Stomach (tissue), 9 donors: Measurements from ENCODE around the gene RNF149. TPM values are rescaled to one million over a fixed set of nuclear protein-coding genes. Genes with fewer than 3 reads are reported as not detected.

Experiments used
- DNase-seq, 2 donors: peaks; one replicate each; pipeline versions ENCODE4 v3.0.0 to v3.0.0-alpha.2; 2013 to 2019
- H3K27ac ChIP-seq, 5 donors: fragments of 200-600 bp in 4 of 5; sonication (generic) in 4 of 5; one replicate each; pipeline ENCODE4 v1.5.1; 2013 to 2019; ENCODE audit warnings: mild to moderate bottlenecking in 1 of 5, moderate library complexity in 1 of 5
- H3K27me3 ChIP-seq, 3 donors: fragments of 200-600 bp; sonication (generic); one replicate each; pipeline ENCODE4 v1.5.1; 2017 to 2019; ENCODE audit warnings: mixed run types in 1 of 3
- H3K36me3 ChIP-seq, 4 donors: fragments of 200-600 bp; sonication (generic); 1 replicate in 3 of 4; 2 replicates in 1 of 4; pipeline ENCODE4 v1.5.1; 2016 to 2019
- H3K4me1 ChIP-seq, 4 donors: fragments of 200-600 bp; sonication (generic); one replicate each; pipeline ENCODE4 v1.5.1; 2016 to 2019
- H3K4me3 ChIP-seq, 4 donors: fragments of 200-600 bp; sonication (generic) in 3 of 4; one replicate each; pipeline ENCODE4 v1.5.1; 2016 to 2019; ENCODE audit warnings: mild to moderate bottlenecking in 1 of 4
- H3K9me3 ChIP-seq, 4 donors: fragments of 200-600 bp; sonication (generic); one replicate each; pipeline ENCODE4 v1.5.1; 2016 to 2019
- CTCF ChIP-seq, 7 experiments: fragments of 450-650 bp in 4 of 7; fragments of 200-600 bp in 3 of 7; sonication (generic) in 3 of 7; IDR thresholded peaks; one replicate each; pipeline ENCODE4 v1.5.1; 2016 to 2019; ENCODE audit warnings: antibody characterized with exemption in 7 of 7, control low read depth in 2 of 7, mild to moderate bottlenecking in 1 of 7
- EP300 ChIP-seq: sonication (generic); formaldehyde crosslinking; IDR thresholded peaks from one replicate; pipeline ENCODE4 v1.6.1; 2017; ENCODE audit warnings: antibody characterized with exemption
- POLR2A ChIP-seq, 4 donors: fragments of 450-650 bp; IDR thresholded peaks; one replicate each; pipeline ENCODE4 v1.6.1; 2016; ENCODE audit warnings: antibody characterized with exemption in 4 of 4, control low read depth in 2 of 4, mild to moderate bottlenecking in 1 of 4, moderate library complexity in 1 of 4
- POLR2AphosphoS5 ChIP-seq, 3 donors: sonication (generic); formaldehyde crosslinking; IDR thresholded peaks; one replicate each; pipeline ENCODE4 v1.6.1; 2016; ENCODE audit warnings: antibody characterized with exemption in 3 of 3
- WGBS, 5 donors: extraction: QIAGEN DNeasy Blood & Tissue Kit in 3 of 5; methylation state at CpG; one replicate each; pipeline versions ENCODE4 v1.1.5 to v1.1.7; 2013 to 2018; 5-methylcytosine and 5-hydroxymethylcytosine counted together
- intact Hi-C: fragments of 100-400 bp; cut with DNase I; formaldehyde crosslinking; loops from one replicate; pipeline ENCODE4 v1.15.1; 2023; ENCODE audit warnings: low total_unique reads
- polyA plus RNA-seq, 3 donors: library from polyadenylated mRNA; stranded (reverse); fragments of 200-250 nt; gene quantifications; one replicate each; pipeline ENCODE4 v1.2.3, GENCODE V29; 2013
- total RNA-seq, 5 donors: library from RNA; depleted of rRNA; stranded (reverse); fragments of >200 nt; gene quantifications; one replicate each; pipeline versions ENCODE4 v1.1.0 to v1.2.3, GENCODE V29; 2014 to 2016
- donor health status: healthy with polysubstance abuse.
- donor health status: Bipolar disorder and iron deficiency.
- donor health status: healthy.

Gene RNF149
- total and polyA plus RNA-seq, 8 donors = 14.8 to 154 (median 35.1) TPM

- peak; percentile 49 to 62 for DNase-seq
- no peak for TF ChIP-seq POLR2A (IDR thresholded peaks at IDR 0.05)
- no peak for TF ChIP-seq EP300
- no peak for TF ChIP-seq POLR2AphosphoS5 (IDR thresholded peaks at IDR 0.05)
- no peak for TF ChIP-seq CTCF (IDR thresholded peaks at IDR 0.05)
- intact Hi-C loops = no loop called here
- Histone ChIP-seq H3K36me3 (peaks cover 0 to 7% (median 0%) of the 10 kb centered on the region in 4 donors), H3K27ac (peak overlapping the region; percentile 20 to 91 (median 77)), H3K9me3 (no peaks in the 10 kb centered on the region), H3K4me3 (no peak overlapping the region), H3K27me3 (no peaks in the 10 kb centered on the region), H3K4me1 (peaks cover 9 to 33% (median 18%) of the 10 kb centered on the region in 4 donors)
- 41 to 53% (median 48%) methylated on average over 12 of the region's 12 CpGs for WGBS, 5 donors
Observed at GRCh38 chr2:101234169-101234938, 74.1 kb downstream of the RNF149 start.

GRCh38 chr2:101232770-101233169 lies 75.7 kb downstream of the RNF149 start:
- no peak for TF ChIP-seq POLR2A (IDR thresholded peaks at IDR 0.05)
- no peak for TF ChIP-seq POLR2AphosphoS5 (IDR thresholded peaks at IDR 0.05)
- no peak for TF ChIP-seq CTCF (IDR thresholded peaks at IDR 0.05)
- peaks cover 0 to 7% (median 0%) of the 10 kb centered on the region in 4 donors for H3K36me3 ChIP-seq
- no peak for DNase-seq
- intact Hi-C loops = no loop called here
- H3K27me3 ChIP-seq = no peaks in the 10 kb centered on the region
- H3K9me3 ChIP-seq = no peaks in the 10 kb centered on the region
- 89 to 97% (median 96%) methylated on average over 6 of the region's 6 CpGs for WGBS, 5 donors
- H3K27ac ChIP-seq = peak overlapping the region in 1 of 5 donors; percentile 4
- H3K4me3 ChIP-seq = no peak overlapping the region
- H3K4me1 ChIP-seq = peaks cover under 1 to 21% (median 9%) of the 10 kb centered on the region in 4 donors

GRCh38 chr2:101231937-101232730 lies 76.4 kb downstream of the RNF149 start:
- Histone ChIP-seq H3K36me3 (peaks cover 0 to 7% (median 0%) of the 10 kb centered on the region in 4 donors), H3K4me1 (peaks cover 0 to 16% (median 5%) of the 10 kb centered on the region in 4 donors), H3K4me3 (no peak overlapping the region), H3K27me3 (no peaks in the 10 kb centered on the region), H3K27ac (no peak overlapping the region), H3K9me3 (no peaks in the 10 kb centered on the region)
- intact Hi-C loops = no loop called here
- no peak for DNase-seq
- TF ChIP-seq POLR2AphosphoS5 (IDR thresholded peaks at IDR 0.05) = no peak
- no peak for TF ChIP-seq EP300
- no peak for TF ChIP-seq POLR2A (IDR thresholded peaks at IDR 0.05)
- no peak for TF ChIP-seq CTCF (IDR thresholded peaks at IDR 0.05)
- 88 to 93% (median 89%) methylated on average over 6 of the region's 6 CpGs for WGBS, 5 donors

GRCh38 chr2:101231240-101231639 lies 77.3 kb downstream of the RNF149 start:
- H3K27me3 ChIP-seq = no peaks in the 10 kb centered on the region
- TF ChIP-seq CTCF (IDR thresholded peaks at IDR 0.05) (no peak), POLR2AphosphoS5 (IDR thresholded peaks at IDR 0.05) (no peak), POLR2A (IDR thresholded peaks at IDR 0.05) (no peak), EP300 (no peak)
- H3K27ac ChIP-seq = no peak overlapping the region

More at GRCh38 chr2:101231240-101231639, 77.3 kb downstream of the RNF149 start:
- peaks cover 0 to 3% (median 0%) of the 10 kb centered on the region in 4 donors for H3K36me3 ChIP-seq
- intact Hi-C loops = no loop called here
- no peak overlapping the region for H3K4me3 ChIP-seq
- H3K9me3 ChIP-seq = no peaks in the 10 kb centered on the region
- 93 to 97% (median 96%) methylated on average over 1 of the region's 1 CpG for WGBS, 5 donors
- no peak for DNase-seq
- H3K4me1 ChIP-seq = peaks cover 0 to 16% (median 5%) of the 10 kb centered on the region in 4 donors
